Stimulated activated CD4-positive, alpha-beta T cell treated with anti-CD3 and anti-CD28 coated beads, Interleukin-4, amount 100 ng/mL, for 1 hour (primary cell): ENCODE measurements around the gene UBE2G2.

Experiments
- DNase-seq: peaks from one replicate; pipeline ENCODE4 v3.0.0-alpha.2; 2020

Gene UBE2G2

GRCh38 chr21:44784810-44785209 is 16.8 kb downstream of the UBE2G2 start:
- DNase-seq = no peak

GRCh38 chr21:44783020-44783696 is 18.5 kb downstream of the UBE2G2 start:
- no peak for DNase-seq

DNA sequence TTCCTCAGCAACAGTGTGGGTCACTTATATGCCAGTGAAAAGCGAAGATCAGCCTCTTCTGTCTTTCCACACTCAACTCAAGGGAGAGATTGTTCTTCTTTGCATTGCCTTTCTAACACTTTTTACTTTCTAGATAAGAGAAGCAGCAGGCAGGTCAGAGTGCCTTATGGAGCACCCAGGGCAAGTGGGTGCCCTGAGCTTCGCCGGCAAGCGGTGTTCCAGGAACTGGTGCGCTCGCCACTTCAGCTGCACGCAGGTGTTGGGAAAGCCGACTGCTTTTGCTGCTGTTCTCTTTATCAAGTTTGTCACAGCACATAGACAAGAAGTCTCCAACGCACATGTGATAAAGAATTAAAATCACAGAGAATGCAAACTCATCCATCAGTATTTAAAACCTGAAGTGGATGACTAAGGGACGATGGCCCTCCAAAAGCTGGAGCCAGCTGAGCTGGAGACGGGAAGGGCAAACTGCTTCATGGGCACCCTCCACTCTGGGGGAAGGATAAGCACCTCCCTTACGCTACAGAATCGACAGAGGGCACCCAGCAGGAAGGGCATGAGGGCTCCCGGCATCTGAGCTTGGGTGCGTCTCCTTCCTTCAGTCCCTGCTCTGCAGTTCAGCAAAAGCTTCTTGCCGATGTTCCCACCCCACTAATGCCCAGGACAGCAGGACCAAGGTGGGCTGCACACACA is 20.7 kb downstream of the UBE2G2 start:
- no peak for DNase-seq

- DNase-seq = no peak
Observed at GRCh38 chr21:44780137-44780502, 21.5 kb downstream of the UBE2G2 start.

DNA sequence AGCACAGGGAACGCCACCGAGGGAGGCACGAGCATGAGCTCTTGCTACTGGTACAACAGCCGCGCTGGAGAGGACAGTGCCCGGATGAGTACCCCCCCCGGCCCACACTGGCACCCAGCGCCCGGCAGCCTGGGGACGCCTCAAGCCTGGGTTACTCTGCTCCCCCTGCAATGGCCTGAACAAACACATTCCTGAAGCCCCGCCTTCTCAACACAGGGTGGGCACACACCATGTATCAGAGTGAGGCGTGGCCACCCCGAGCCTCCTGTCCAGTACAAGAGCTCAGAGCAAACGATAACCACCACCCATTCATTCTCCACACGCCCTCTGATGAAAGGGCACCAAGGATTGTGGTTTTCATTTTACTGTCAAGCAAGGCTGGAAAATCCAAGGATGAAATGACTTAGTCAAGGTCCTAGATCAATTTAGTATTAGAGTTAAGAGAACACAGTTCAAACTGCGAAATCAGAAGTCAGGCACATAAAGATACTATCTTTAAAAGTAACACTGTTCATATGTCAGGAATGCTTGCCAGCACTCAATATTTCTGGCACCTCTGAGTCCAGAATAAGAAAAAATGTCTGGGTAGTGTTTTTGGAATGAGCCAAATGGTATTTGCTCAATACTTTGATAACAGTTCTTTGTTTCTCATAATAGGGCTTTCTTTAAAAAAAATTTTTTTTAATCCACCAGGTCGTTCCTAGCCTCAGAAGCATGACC is 22.0 kb downstream of the UBE2G2 start:
- DNase-seq = no peak

DNA sequence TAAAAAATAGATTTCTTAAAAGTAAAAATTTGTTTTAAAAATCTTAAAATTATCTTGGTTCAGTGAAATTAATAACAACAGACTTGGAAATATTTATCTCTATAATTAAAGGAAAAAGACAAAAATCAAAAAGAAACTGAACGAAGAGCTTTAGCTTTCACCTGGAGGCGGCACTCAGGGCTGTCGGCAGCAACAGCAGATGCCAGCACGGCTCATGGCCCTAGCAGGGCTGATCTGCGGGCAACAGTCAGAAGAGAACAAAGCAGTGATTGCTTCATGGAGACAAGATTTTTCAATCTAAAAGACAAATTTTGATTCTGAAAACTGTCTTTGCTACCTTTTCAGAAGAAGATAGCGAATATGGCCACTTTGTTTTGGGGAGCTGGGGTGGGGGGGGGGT is 22.6 kb downstream of the UBE2G2 start:
- DNase-seq = no peak

GRCh38 chr21:44778499-44778911 is 23.1 kb downstream of the UBE2G2 start:
- DNase-seq = no peak

- no peak for DNase-seq
Observed at GRCh38 chr21:44778094-44778493, 23.5 kb downstream of the UBE2G2 start.

GRCh38 chr21:44774972-44775371 is 26.6 kb downstream of the UBE2G2 start:
- no peak for DNase-seq

- no peak for DNase-seq
Observed at GRCh38 chr21:44773291-44773932, 28.2 kb downstream of the UBE2G2 start.

DNA sequence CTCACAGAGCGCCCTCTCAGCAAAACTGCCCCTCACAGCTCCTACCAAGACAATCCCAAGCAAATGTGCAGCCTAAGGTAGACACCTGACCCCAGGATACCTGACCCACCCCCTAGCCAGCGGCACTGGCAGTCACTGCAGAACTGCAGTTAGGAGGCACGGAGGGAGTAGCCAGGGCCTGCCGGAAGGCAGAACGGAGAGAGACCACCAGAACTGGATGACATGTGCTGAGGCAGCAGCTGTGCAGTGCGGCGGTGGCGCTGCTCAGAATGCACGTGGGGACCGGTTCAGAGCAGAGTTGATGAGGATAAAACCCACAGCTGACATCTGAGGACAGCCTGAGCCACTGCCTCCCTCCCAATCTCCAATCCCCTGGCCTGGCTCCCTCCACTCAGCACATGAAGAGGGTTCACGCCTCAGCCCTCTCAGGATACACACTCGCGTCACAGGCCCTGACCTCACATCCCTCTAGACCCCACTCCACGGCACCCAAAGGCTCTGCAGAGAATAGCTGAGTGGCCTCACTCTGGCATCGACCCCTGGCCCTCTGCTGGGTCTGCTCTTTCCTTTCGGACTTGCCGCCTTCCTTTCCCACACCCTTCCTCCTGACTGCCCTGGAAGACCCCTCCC is 29.6 kb downstream of the UBE2G2 start:
- no peak for DNase-seq

- no peak for DNase-seq
Observed at GRCh38 chr21:44767834-44768831, 33.5 kb downstream of the UBE2G2 start.

DNA sequence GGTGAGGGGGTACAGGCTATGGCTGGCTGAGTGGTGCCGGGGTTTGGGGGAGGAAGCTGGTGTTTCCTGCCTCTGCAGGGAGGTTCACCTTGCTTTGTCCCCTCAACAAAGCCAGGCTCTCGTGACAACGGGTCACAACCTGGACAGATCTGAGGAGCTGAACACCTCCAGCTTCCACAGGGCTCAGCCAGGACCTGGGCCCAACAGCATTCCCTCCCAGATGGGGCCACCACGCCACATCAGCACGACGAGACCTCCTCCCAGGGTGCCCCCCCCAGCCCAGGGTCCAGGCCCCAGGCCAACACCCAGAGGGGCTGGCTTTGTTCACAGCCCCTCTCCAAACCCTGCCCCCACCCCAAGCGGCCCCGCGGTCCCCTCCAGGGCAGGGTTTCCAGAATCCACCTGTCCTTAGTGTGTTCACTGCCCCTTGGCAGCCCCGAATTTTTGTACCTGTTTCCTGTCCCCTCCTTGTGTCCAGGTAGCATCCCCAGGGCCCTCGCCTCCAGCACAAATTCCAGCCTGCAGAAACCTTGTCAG is 34.7 kb downstream of the UBE2G2 start:
- DNase-seq = no peak

DNA sequence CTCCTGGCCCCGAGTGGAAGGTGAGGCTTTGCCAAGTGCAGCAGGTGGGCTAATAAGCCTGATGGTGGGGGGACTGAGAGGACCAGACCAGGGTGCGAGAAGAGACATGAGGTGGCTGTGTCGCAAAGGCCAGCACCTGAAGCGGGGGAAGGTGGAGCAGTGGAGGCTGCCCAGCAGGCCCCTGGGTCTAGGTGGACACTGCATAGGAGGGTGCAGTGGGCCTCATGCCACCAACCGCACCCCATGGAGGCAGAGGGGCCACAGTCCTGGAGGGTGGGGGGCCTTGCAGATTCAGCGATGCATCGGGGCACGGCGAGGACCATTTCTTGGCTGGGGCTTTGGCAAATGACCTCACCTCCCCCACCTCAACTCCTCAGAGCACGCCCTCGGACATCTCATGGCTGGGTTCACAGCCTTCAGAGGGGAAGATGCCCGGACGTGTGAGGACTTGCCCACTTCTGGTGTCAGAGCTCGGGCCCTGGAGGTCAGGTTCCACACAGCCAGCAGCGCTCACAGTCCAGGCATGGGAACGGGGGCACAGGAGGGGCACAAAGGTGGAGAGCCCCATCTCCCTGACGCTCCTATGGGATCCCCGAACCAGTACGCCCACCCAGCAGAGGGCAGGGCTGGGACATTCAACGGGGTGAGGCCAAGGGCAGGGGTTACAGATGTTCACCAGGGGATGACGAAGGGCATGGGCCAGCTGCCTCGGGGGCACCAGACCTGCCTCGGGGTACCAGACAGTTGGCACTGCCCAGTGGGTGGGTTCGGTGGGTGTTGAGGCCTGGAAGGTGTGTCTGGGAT is 35.4 kb downstream of the UBE2G2 start:
- DNase-seq = no peak

GRCh38 chr21:44765231-44766013 is 36.2 kb downstream of the UBE2G2 start:
- DNase-seq = no peak

DNA sequence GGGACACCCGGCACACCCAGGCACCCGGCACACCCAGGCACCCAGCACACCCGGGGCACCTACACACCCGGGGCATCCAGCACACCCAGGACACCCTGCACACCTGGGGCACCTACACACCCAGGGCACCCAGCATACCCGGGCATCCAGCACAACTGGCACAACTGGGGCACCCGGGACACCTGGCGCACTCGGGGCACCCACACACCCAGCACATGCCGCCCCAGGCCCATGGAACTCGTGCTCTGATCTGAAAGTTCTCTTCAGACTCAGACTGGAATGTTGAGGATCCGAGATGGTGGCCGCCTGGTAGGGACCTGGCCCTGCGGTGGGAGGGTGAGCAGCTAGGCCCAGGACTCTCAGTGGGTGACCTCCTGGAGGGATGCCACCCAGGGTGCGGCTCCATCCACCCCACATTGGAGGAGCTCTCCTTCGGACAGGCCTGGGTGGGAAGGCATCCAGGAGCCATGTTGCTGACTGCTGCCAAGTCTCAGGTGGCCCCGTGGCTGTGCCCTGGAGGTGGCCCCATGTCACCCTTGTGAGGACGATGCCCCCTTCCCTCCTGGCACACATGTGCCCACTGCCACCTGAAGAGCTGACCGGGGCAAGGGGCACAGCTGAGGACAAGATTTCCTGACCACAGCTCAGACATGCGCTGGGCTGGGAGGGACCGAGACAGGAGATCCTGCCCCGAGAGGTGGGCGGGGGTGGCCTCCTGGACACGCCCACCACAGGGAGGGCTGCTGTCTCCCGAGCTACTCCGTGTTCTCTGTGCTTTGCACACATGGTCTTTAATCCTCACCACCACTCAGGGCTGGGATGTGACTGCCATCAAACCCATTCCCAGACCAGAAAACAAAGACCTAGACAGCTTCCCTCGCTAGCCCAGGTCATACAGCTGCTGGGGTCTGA is 37.0 kb downstream of the UBE2G2 start:
- DNase-seq = no peak

DNA sequence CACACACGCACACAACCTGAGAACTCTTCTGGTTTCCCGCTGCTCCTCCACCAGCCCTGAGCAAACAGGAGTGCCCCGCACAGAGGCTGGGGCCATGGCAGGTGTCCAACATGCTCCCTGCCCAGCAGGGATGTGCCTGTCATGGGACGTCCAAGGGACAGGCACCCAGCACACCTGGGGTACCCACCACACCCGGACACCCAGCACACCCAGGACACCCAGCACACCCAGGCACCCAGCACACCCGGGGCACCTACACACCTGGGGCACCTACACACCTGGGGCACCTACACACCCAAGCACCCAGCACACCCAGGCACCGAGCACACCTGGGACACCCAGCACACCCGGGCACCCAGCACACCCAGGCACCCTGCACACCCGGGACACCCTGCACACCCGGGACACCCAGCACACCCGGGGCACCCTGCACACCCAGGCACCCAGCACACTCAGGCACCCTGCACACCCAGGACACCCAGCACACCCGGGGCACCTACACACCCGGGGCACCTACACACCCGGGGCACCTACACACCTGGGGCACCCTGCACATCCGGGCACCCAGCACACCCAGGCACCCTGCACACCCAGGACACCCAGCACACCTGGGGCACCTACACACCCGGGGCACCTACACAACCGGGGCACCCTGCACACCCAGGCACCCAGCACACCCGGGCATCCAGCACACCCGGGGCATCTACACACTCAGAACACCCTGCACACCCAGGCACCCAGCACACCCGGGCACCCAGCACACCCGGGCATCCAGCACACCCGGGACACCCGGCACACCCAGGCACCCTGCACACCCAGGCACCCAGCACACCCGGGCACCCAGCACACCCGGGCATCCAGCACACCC is 37.9 kb downstream of the UBE2G2 start:
- DNase-seq = no peak

- DNase-seq = no peak
Observed at GRCh38 chr21:44763050-44763378, 38.6 kb downstream of the UBE2G2 start.
